ENCODE data around the gene KRT7.
A peak's percentile ranks its signal among the peaks of the same experiment; 100 is the strongest.

The KRT7 gene

GRCh38 chr12:52220477-52220876 is 12.6 kb upstream of the KRT7 start:
- no peak overlapping the region for H3K4me3 ChIP-seq (ENCODE audit: low read length)
- no peak for DNase-seq (ENCODE audit: low read depth)
- TF ChIP-seq, protein P1, sequence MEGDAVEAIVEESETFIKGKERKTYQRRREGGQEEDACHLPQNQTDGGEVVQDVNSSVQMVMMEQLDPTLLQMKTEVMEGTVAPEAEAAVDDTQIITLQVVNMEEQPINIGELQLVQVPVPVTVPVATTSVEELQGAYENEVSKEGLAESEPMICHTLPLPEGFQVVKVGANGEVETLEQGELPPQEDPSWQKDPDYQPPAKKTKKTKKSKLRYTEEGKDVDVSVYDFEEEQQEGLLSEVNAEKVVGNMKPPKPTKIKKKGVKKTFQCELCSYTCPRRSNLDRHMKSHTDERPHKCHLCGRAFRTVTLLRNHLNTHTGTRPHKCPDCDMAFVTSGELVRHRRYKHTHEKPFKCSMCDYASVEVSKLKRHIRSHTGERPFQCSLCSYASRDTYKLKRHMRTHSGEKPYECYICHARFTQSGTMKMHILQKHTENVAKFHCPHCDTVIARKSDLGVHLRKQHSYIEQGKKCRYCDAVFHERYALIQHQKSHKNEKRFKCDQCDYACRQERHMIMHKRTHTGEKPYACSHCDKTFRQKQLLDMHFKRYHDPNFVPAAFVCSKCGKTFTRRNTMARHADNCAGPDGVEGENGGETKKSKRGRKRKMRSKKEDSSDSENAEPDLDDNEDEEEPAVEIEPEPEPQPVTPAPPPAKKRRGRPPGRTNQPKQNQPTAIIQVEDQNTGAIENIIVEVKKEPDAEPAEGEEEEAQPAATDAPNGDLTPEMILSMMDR (IDR thresholded peaks at IDR 0.05; ENCODE audit: insufficient read depth, low read depth, low read length, missing control alignments) = no peak

DNA sequence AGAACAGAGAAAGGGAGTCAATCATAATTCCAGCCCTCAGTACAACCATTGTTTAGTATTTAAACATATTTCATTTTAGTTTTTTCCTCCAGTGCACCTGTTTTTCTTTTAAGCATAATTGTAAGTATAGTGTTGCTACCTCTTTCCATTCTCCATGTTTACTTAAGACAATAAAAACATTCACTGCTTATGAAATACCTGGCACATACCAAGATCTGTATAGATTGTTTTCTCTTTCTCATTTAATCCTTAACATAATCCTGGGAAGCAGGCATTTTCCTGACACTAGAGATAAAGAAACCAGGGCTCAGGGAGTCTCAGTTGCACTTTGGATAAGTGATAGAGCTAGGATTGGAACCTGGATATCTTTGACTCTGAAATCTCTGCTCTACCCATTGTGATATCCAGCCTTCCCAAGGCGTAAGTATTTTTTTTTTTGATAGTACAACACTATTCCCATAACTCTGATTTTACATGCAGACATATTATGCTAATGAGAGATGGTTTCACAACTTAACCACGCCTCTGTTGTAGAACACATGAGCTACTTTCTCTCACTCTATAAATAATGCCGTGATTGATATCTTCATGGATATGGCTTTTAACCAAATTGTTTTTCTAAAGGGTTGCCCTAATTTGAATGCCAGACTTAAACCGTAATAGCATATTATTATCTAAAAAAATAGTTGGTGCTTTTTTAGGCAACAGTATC is 11.8 kb upstream of the KRT7 start:
- TF ChIP-seq, protein P1 (IDR thresholded peaks at IDR 0.05; ENCODE audit: insufficient read depth, low read depth, low read length, missing control alignments) = no peak
- no peak overlapping the region for H3K4me3 ChIP-seq (ENCODE audit: low read length)
- DNase-seq (ENCODE audit: low read depth) = no peak

GRCh38 chr12:52221912-52222457 is 11.1 kb upstream of the KRT7 start:
- DNase-seq (ENCODE audit: low read depth) = peak; percentile 69
- H3K4me3 ChIP-seq (ENCODE audit: low read length) = no peak overlapping the region
- TF ChIP-seq, protein P1 (IDR thresholded peaks at IDR 0.05; ENCODE audit: insufficient read depth, low read depth, low read length, missing control alignments) = peak; percentile 59

DNA sequence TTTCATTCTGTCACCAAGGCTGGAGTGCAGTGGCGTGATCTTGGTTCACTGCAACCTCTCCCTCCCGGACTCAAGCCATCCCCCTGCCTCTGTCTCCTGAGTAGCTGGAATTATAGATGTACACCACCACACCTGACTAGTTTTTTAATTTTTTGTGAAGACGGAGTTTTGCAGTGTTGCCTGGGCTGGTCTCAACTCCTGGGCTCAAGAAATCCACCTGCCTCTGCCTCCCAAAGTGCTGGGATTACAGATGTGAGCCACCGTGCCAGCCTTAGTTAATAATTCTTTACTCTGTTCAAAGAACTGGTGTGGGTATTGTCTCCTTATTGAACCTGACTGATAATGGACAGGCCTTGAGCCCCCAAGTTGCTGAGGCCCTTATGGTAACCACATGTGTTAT is 10.4 kb upstream of the KRT7 start:
- DNase-seq (ENCODE audit: low read depth) = no peak
- H3K4me3 ChIP-seq (ENCODE audit: low read length) = no peak overlapping the region
- TF ChIP-seq, protein P1 (IDR thresholded peaks at IDR 0.05; ENCODE audit: insufficient read depth, low read depth, low read length, missing control alignments) = no peak

DNA sequence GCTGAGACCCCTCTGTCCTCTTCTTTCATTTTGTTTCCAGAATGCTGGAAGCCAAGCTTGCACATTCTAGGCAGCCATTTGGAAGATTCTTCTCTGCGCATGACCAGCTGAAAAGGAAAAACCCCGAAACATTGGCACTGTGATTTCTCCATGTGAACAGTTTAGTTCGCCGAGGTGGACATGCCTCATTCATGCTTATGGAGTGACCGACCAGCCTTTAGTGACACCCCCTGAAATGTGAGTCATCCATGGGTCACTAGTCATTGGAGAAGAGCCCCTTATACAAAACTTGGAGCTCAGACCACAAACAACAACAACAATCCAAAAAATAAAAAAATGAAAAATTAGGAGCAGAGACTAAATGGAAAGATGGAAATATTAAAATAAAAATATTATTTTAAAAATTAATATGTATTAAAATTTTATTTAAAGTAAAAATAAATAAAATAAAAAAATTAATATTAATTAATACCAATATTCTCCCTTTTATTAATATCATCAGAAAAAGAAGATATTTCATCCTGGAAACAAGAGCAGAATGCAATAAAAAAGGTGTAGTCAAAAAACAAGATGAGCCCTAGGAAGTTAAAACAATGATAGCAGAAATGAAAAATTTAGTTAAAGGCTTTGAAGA is 9.5 kb upstream of the KRT7 start:
- TF ChIP-seq, protein P1 (IDR thresholded peaks at IDR 0.05; ENCODE audit: insufficient read depth, low read depth, low read length, missing control alignments) = no peak
- DNase-seq (ENCODE audit: low read depth) = no peak
- H3K4me3 ChIP-seq (ENCODE audit: low read length) = no peak overlapping the region

DNA sequence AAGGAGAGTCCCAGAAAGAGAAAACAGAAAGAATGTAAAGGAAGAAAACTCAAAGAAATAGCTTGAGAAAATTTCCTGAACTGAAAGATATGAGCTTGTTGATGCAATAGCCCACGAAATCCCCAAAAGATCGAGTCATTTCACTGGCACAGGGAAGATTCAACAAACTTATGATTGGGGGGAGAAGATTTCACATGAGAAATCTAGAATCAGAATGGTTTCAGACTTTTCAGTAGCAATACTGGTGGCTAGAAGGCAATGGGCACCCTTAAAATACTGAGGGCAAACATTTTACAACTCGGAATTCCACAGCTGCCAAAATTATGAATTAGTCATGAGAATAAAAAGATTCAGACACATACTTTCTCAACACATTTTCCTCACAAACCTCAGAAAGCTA is 8.9 kb upstream of the KRT7 start:
- TF ChIP-seq, protein P1 (IDR thresholded peaks at IDR 0.05; ENCODE audit: insufficient read depth, low read depth, low read length, missing control alignments) = no peak
- H3K4me3 ChIP-seq (ENCODE audit: low read length) = no peak overlapping the region
- DNase-seq (ENCODE audit: low read depth) = no peak
